Muscle layer of colon (tissue), 2 donors: Measurements from ENCODE around the gene CREBBP.

Source experiments
- H3K27ac ChIP-seq: one replicate; pipeline ENCODE4 v1.7.0; 2013; ENCODE audit warnings: low read depth, mild to moderate bottlenecking, low read length, moderate library complexity
- H3K27me3 ChIP-seq, 2 donors: one replicate each; pipeline ENCODE4 v1.7.0; 2013; ENCODE audit warnings: low read length in 2 of 2, mild to moderate bottlenecking in 2 of 2; ENCODE audit not compliant: insufficient read depth in 2 of 2, control insufficient read depth in 1 of 2
- H3K36me3 ChIP-seq: one replicate; pipeline ENCODE4 v1.7.0; 2013; ENCODE audit warnings: mild to moderate bottlenecking, low read length; ENCODE audit not compliant: insufficient read depth
- H3K4me1 ChIP-seq: one replicate; pipeline ENCODE4 v1.7.0; 2013; ENCODE audit warnings: mild to moderate bottlenecking, low read length; ENCODE audit not compliant: insufficient read depth
- H3K4me3 ChIP-seq, 2 donors: one replicate each; pipeline ENCODE4 v1.7.0; 2013; ENCODE audit warnings: low read length in 2 of 2, low read depth in 1 of 2, mild to moderate bottlenecking in 1 of 2, moderate library complexity in 1 of 2
- H3K9ac ChIP-seq: one replicate; pipeline ENCODE4 v1.7.0; 2013; ENCODE audit warnings: low read length
- H3K9me3 ChIP-seq: one replicate; pipeline ENCODE4 v1.7.0; 2013; ENCODE audit warnings: mild to moderate bottlenecking, low read length
- donor health status: abdominal sarcoma.
- donor health status: Adenocarcinoma of cecum.

Gene CREBBP

DNA sequence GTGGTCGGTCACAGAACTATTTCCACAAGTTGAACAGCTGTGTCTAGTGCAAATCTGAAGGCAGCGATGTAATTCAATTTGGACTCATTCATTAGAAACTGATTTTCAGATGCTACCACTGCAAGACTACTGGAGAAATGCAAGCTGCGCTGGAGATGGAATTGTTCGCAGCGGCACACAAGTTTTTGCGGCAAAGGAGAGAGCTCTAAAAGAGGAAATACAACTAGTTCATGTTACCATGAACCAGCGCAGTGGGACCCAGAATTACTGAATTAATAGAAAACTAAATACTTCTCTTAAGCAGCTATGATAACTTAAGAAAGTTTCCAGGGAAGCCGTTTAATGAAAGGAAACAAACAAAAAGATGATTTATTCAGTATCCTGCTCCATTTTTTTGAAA lies 1.9 kb downstream of the CREBBP start:
- H3K27me3 ChIP-seq = no peaks in the 10 kb centered on the region
- H3K9me3 ChIP-seq = no peaks in the 10 kb centered on the region
- H3K27ac ChIP-seq = no peak overlapping the region
- H3K9ac ChIP-seq = peak overlapping the region; percentile 49
- peak overlapping the region; percentile 76 to 95 for H3K4me3 ChIP-seq
- no peaks in the 10 kb centered on the region for H3K36me3 ChIP-seq
- H3K4me1 ChIP-seq = peaks cover 59% of the 10 kb centered on the region

- H3K4me3 ChIP-seq = peak overlapping the region in 1 of 2 donors; percentile 12
- H3K9ac ChIP-seq = no peak overlapping the region
- H3K27me3 ChIP-seq = no peaks in the 10 kb centered on the region
- H3K4me1 ChIP-seq = peaks cover 79% of the 10 kb centered on the region
- no peak overlapping the region for H3K27ac ChIP-seq
- no peaks in the 10 kb centered on the region for H3K36me3 ChIP-seq
- no peaks in the 10 kb centered on the region for H3K9me3 ChIP-seq
These were observed 3.8 kb downstream of the CREBBP start for GRCh38 chr16:3876695-3877094.

DNA sequence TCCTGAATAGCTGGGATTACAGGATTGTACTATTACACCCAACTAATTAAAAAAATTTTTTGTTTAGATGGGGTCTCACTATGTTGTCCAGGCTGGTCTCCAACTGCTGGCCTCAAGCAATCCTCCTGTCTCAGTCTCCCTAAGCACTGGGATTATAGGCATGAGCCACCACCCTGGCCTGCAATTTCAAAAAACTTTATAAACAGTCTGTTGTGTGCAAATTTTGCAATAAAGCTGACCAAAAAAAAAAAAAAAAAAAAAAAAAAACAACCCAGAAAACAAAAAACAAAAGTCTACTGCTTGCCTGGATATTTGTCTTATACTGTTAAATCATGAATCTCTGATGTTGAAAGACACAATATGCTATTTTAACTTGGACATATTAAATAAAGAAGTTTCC lies 4.4 kb downstream of the CREBBP start:
- H3K27ac ChIP-seq = no peak overlapping the region
- H3K9ac ChIP-seq = no peak overlapping the region
- H3K27me3 ChIP-seq = no peaks in the 10 kb centered on the region
- H3K4me1 ChIP-seq = peaks cover 80% of the 10 kb centered on the region
- no peaks in the 10 kb centered on the region for H3K36me3 ChIP-seq
- peak overlapping the region in 1 of 2 donors; percentile 12 for H3K4me3 ChIP-seq
- H3K9me3 ChIP-seq = no peaks in the 10 kb centered on the region

DNA sequence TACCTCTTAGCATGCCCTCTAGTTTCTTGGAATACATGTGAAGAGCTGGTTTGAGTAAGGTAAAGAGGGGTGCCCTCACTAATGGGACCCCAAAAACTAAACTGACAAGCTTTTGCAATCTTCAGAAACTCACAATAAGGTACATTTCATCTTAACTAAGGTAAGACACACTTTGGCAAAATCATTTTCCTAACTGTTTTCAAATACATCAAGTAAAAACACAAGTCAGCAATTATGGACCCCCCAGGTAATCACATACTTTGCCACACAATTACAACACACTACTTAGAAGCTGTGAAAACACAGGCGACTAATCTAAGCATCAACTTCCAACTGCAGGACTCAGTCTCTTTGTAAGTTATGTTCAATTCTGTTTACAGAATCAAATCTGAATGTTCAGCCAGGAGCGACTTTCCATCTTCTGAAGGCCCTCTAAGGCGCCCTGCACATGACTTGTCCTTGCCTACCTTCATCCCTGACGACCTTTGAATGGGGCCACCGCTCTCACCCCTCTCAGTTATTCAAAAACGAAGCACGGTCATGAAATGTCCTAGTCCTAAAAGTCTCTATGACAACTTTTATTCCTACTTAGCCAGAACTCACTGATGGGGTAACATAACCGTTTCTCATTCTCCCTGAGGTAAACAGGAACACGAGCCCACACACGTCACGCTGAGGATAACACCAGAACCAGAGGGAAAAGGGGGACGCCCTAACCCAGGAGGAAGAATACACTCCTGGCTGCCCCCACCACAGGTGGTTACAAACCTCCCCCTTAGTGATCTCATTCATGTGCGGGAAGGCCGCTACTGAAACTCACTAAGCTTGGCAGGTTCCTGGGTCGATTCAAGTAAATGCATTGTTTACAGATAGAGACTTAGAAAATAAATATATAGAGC lies 5.5 kb downstream of the CREBBP start:
- Histone ChIP-seq H3K27ac (no peak overlapping the region), H3K4me1 (peaks cover 87% of the 10 kb centered on the region), H3K27me3 (no peaks in the 10 kb centered on the region), H3K36me3 (no peaks in the 10 kb centered on the region), H3K4me3 (no peak overlapping the region), H3K9ac (no peak overlapping the region), H3K9me3 (no peaks in the 10 kb centered on the region)

DNA sequence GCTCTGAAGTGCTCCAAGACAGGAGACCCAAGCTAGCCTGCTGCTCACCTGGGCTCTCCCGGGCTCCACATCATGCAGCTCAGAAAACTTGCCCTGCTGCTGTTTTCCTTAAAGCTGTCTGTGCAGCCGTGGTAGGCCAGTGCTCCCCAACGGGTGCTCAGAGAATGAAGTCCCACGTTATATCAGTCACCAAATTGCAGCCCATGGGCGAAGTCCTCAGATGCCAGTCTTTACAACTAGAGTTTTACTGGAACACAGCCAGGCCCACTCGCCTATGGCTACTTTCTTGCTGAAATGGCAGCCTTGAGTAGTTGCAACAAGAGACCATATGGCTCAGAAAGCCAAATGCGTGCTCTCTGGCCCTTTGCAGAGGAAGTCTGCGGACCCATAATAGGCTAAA lies 6.3 kb downstream of the CREBBP start:
- no peak overlapping the region for H3K9ac ChIP-seq
- H3K4me3 ChIP-seq = no peak overlapping the region
- peaks cover 87% of the 10 kb centered on the region for H3K4me1 ChIP-seq
- no peak overlapping the region for H3K27ac ChIP-seq
- no peaks in the 10 kb centered on the region for H3K27me3 ChIP-seq
- no peaks in the 10 kb centered on the region for H3K9me3 ChIP-seq
- H3K36me3 ChIP-seq = no peaks in the 10 kb centered on the region

- Histone ChIP-seq H3K9ac (no peak overlapping the region), H3K27me3 (no peaks in the 10 kb centered on the region), H3K4me3 (no peak overlapping the region), H3K27ac (peak overlapping the region; percentile 19), H3K4me1 (peaks cover 88% of the 10 kb centered on the region), H3K36me3 (no peaks in the 10 kb centered on the region), H3K9me3 (no peaks in the 10 kb centered on the region)
These were observed 6.9 kb downstream of the CREBBP start for GRCh38 chr16:3873482-3874173.

GRCh38 chr16:3872216-3872895 lies 8.2 kb downstream of the CREBBP start:
- no peaks in the 10 kb centered on the region for H3K27me3 ChIP-seq
- H3K9me3 ChIP-seq = no peaks in the 10 kb centered on the region
- H3K36me3 ChIP-seq = no peaks in the 10 kb centered on the region
- H3K4me3 ChIP-seq = peak overlapping the region; percentile 1 to 28
- H3K4me1 ChIP-seq = peaks cover 84% of the 10 kb centered on the region
- H3K9ac ChIP-seq = no peak overlapping the region
- peak overlapping the region; percentile 17 for H3K27ac ChIP-seq

DNA sequence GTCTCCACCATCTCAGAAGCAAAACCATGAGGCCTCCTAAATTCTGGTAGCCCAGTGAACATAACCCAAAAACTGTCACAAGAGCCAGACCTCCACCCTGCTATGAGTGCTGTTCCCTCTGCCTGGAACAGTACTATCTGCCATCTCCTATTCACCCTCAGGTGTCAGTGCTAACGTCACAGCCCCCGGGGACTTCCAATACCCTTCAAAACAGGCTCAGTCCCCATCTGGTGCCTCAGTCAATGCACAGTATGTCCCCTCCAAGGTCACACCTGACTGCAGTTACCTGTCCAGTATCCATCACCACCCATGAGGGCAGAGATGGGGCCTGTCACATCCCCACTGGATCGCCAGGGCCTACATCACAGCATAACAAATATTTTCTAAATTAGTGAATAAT lies 11.5 kb downstream of the CREBBP start:
- Histone ChIP-seq H3K36me3 (no peaks in the 10 kb centered on the region), H3K4me1 (peaks cover 67% of the 10 kb centered on the region), H3K9me3 (no peaks in the 10 kb centered on the region), H3K27ac (no peak overlapping the region), H3K9ac (no peak overlapping the region), H3K27me3 (no peaks in the 10 kb centered on the region), H3K4me3 (no peak overlapping the region)

DNA sequence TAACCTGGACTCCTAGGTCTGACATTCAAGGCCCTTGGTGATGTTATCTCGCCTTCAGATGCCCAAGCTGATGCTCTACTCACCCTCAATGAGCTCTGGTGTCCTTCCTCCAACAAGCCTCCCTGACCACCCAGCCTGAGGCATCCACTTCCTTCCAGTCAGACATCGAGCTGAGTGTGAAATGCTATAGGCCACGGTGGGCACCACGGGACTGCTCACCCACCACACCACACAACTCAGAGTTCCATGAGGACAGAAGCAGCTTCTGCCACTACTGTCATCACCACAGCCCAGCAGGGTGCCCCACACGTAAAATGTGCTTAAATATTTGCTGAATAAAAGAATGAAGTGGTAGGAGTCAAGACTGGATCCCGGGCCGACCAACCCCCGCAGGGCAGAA lies 12.0 kb downstream of the CREBBP start:
- Histone ChIP-seq H3K27me3 (no peaks in the 10 kb centered on the region), H3K4me3 (no peak overlapping the region), H3K4me1 (peaks cover 67% of the 10 kb centered on the region), H3K36me3 (no peaks in the 10 kb centered on the region), H3K9ac (no peak overlapping the region), H3K27ac (no peak overlapping the region), H3K9me3 (no peaks in the 10 kb centered on the region)

DNA sequence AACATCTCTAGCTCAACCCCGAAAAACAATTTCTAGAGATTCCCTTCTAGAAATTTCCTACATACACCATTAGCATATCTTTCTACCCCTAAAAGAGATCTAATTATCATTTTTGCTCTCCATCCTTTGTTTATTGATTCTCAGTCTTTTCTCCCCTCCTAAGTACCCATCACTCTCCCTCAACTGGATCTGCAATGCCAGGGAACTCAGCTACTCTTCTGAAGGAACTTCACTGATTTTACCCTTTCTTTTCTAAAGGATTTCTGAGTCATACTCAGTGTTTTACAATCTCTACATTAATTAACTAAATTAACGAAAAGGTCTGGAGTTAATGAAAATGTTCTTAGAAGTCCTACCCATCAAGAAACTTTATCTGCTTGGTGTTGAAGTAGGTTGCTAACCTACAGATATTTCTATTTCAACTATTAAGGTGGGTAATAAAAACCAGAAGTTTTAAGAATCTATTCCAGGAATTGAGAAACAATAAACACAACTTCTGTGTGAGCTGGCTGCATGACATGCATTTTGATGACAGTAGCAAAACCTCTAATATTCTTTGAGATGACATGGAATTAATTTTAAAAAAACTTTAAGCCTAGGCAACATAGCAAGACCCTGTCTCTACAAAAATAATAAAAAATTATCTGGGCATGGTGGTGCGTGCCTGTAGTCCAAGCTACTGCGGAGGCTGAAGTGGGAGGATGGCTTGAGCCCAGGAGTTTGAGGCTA lies 13.6 kb downstream of the CREBBP start:
- H3K4me3 ChIP-seq = no peak overlapping the region
- H3K27me3 ChIP-seq = no peaks in the 10 kb centered on the region
- no peak overlapping the region for H3K9ac ChIP-seq
- H3K36me3 ChIP-seq = no peaks in the 10 kb centered on the region
- H3K9me3 ChIP-seq = no peaks in the 10 kb centered on the region
- H3K27ac ChIP-seq = no peak overlapping the region
- H3K4me1 ChIP-seq = peaks cover 67% of the 10 kb centered on the region

GRCh38 chr16:3865241-3865640 lies 15.3 kb downstream of the CREBBP start:
- Histone ChIP-seq H3K9me3 (no peaks in the 10 kb centered on the region), H3K27ac (no peak overlapping the region), H3K4me1 (peaks cover 64% of the 10 kb centered on the region), H3K4me3 (no peak overlapping the region), H3K9ac (no peak overlapping the region), H3K36me3 (no peaks in the 10 kb centered on the region), H3K27me3 (no peaks in the 10 kb centered on the region)
